HG03342 (cell line): ENCODE measurements around the gene SERINC3.
A peak's percentile ranks its signal among the peaks of the same experiment; 100 is the strongest.
"Not testable (repeated sequence)": the region's sequence is repeated elsewhere in the genome, so short reads cannot be mapped to it uniquely, and the experiment has no call there.

Experiments
- ATAC-seq: cut with Tn5 transposase; IDR thresholded peaks from one replicate; pipeline ENCODE4 v1.9.1; 2021; ENCODE audit warnings: mild to moderate bottlenecking, moderate library complexity; ENCODE audit not compliant: unreplicated experiment

SERINC3 gene

GRCh38 chr20:44521484-44522481 is at the start of gene SERINC3:
Gene SERINC3, minus strand, starts transcription at chr20:44522070. Its CDS starts 119 bp downstream, at chr20:44521951.
- peak; percentile 97 for ATAC-seq

GRCh38 chr20:44571362-44571988 is 49.6 kb upstream of the SERINC3 start:
- no peak for ATAC-seq

GRCh38 chr20:44570367-44570766 is 48.5 kb upstream of the SERINC3 start:
- no peak for ATAC-seq

- no peak for ATAC-seq
Measured at GRCh38 chr20:44566811-44567210, 44.9 kb upstream of the SERINC3 start.

- no peak for ATAC-seq
Measured at GRCh38 chr20:44566018-44566417, 44.1 kb upstream of the SERINC3 start.

GRCh38 chr20:44561876-44562275 is 40.0 kb upstream of the SERINC3 start:
- ATAC-seq, result no peak

GRCh38 chr20:44560818-44561217 is 38.9 kb upstream of the SERINC3 start:
- not testable (repeated sequence) for ATAC-seq

GRCh38 chr20:44560229-44560628 is 38.4 kb upstream of the SERINC3 start:
- no peak for ATAC-seq

GRCh38 chr20:44559302-44559701 is 37.4 kb upstream of the SERINC3 start:
- no peak for ATAC-seq

- no peak for ATAC-seq
Measured at GRCh38 chr20:44552950-44553908, 31.4 kb upstream of the SERINC3 start.

- ATAC-seq, result no peak
Measured at GRCh38 chr20:44552568-44552949, 30.7 kb upstream of the SERINC3 start.

- ATAC-seq, result no peak
Measured at GRCh38 chr20:44552050-44552449, 30.2 kb upstream of the SERINC3 start.

- ATAC-seq, result no peak
Measured at GRCh38 chr20:44549123-44549522, 27.3 kb upstream of the SERINC3 start.

- no peak for ATAC-seq
Measured at GRCh38 chr20:44547419-44547818, 25.5 kb upstream of the SERINC3 start.

GRCh38 chr20:44544263-44544662 is 22.4 kb upstream of the SERINC3 start:
- no peak for ATAC-seq

GRCh38 chr20:44543358-44543757 is 21.5 kb upstream of the SERINC3 start:
- no peak for ATAC-seq

GRCh38 chr20:44542890-44543289 is 21.0 kb upstream of the SERINC3 start:
- ATAC-seq, result no peak

GRCh38 chr20:44541992-44542391 is 20.1 kb upstream of the SERINC3 start:
- no peak for ATAC-seq

GRCh38 chr20:44540834-44541233 is 19.0 kb upstream of the SERINC3 start:
- ATAC-seq, result no peak

- no peak for ATAC-seq
Measured at GRCh38 chr20:44537993-44538392, 16.1 kb upstream of the SERINC3 start.

- no peak for ATAC-seq
Measured at GRCh38 chr20:44536175-44536574, 14.3 kb upstream of the SERINC3 start.
